Activated CD8-positive, alpha-beta memory T cell treated with anti-CD3 and anti-CD28 coated beads, Interleukin-2, amount 10 ng/mL, durations not matched to agents 7 days and 5 days (primary cell): ENCODE results near the gene DKK3. TPM values are rescaled to one million over a fixed set of nuclear protein-coding genes. Genes with fewer than 3 reads are reported as not detected.

Experiments
- total RNA-seq, 2 experiments: library from RNA; stranded (reverse); gene quantifications; one replicate each; pipeline ENCODE4 v1.2.3, GENCODE V29; 2021

Gene DKK3
- total RNA-seq, 2 experiments from 2014 or later: not detected

Other genes with a start within 250 kb of the DKK3 start
- 10 to 100 TPM; 40.1 to 44.8 TPM for gene USP47, start 166.7 kb downstream of the DKK3 start, total RNA-seq
- 100 to 1,000 TPM; 120 to 168 TPM for gene MICAL2, start 102.0 kb upstream of the DKK3 start, total RNA-seq